H9 (cell line): ENCODE measurements around the gene KRT3. TPM values are rescaled to one million over a fixed set of nuclear protein-coding genes. Genes with fewer than 3 reads are reported as not detected.

Experiments used
- DNase-seq: peaks from one replicate; pipeline ENCODE4 v3.0.0-alpha.2; 2017
- H2AFZ ChIP-seq: one replicate; pipeline ENCODE4 v1.6.1; 2013; ENCODE audit warnings: mild to moderate bottlenecking, low read length, control low read depth, moderate library complexity
- H2AK5ac ChIP-seq: 2 replicates; pipeline ENCODE4 v1.6.1; 2013; ENCODE audit warnings: low read length, control low read depth, mixed read lengths; ENCODE audit not compliant: insufficient read length
- H2BK120ac ChIP-seq: one replicate; pipeline ENCODE4 v1.6.1; 2013; ENCODE audit warnings: low read depth, mild to moderate bottlenecking, low read length, control low read depth, inconsistent platforms; ENCODE audit not compliant: poor library complexity, severe bottlenecking
- H2BK12ac ChIP-seq: 2 replicates; pipeline ENCODE4 v1.6.1; 2013; ENCODE audit warnings: low read length, control low read depth, mixed read lengths, low read depth; ENCODE audit not compliant: insufficient read length
- H2BK15ac ChIP-seq: 2 replicates; pipeline ENCODE4 v1.6.1; 2013; ENCODE audit warnings: low read depth, low read length, control low read depth
- H2BK20ac ChIP-seq: one replicate; pipeline ENCODE4 v1.6.1; 2013; ENCODE audit warnings: low read depth, mild to moderate bottlenecking, low read length, control low read depth, inconsistent platforms; ENCODE audit not compliant: poor library complexity, severe bottlenecking
- H2BK5ac ChIP-seq: 2 replicates; pipeline ENCODE4 v1.6.1; 2013; ENCODE audit warnings: low read length, control low read depth, mixed read lengths; ENCODE audit not compliant: insufficient read length
- H3K14ac ChIP-seq: 2 replicates; pipeline ENCODE4 v1.6.1; 2013; ENCODE audit warnings: low read length, control low read depth; ENCODE audit not compliant: insufficient read depth
- H3K18ac ChIP-seq: 2 replicates; pipeline ENCODE4 v1.6.1; 2013; ENCODE audit warnings: low read depth, mild to moderate bottlenecking, mixed read lengths, low read length, control low read depth; ENCODE audit not compliant: insufficient read length
- H3K23ac ChIP-seq: 2 replicates; pipeline ENCODE4 v1.6.1; 2013; ENCODE audit warnings: low read length, control low read depth, mixed read lengths, low read depth; ENCODE audit not compliant: insufficient read length
- H3K23me2 ChIP-seq: 2 replicates; pipeline ENCODE4 v1.6.1; 2013; ENCODE audit warnings: low read depth, mild to moderate bottlenecking, mixed read lengths, low read length, control low read depth; ENCODE audit not compliant: insufficient read length, poor library complexity, severe bottlenecking
- H3K27ac ChIP-seq: 2 replicates; pipeline ENCODE4 v1.5.1; 2013; ENCODE audit warnings: low read length, control low read depth, mixed read lengths, low read depth; ENCODE audit not compliant: insufficient read length
- H3K27me3 ChIP-seq: 2 replicates; pipeline ENCODE4 v1.6.1; 2013; ENCODE audit warnings: low read length, control low read depth, inconsistent platforms; ENCODE audit not compliant: insufficient read depth
- H3K4ac ChIP-seq: 2 replicates; pipeline ENCODE4 v1.6.1; 2013; ENCODE audit warnings: low read depth, mild to moderate bottlenecking, control low read depth, inconsistent platforms, low read length, moderate library complexity
- H3K4me1 ChIP-seq: 2 replicates; pipeline ENCODE4 v1.6.1; 2013; ENCODE audit warnings: low read length, control low read depth, inconsistent platforms; ENCODE audit not compliant: insufficient read depth
- H3K4me2 ChIP-seq: 2 replicates; pipeline ENCODE4 v1.6.1; 2013; ENCODE audit warnings: low read length, control low read depth, mixed read lengths; ENCODE audit not compliant: insufficient read length, insufficient read depth
- H3K56ac ChIP-seq: 2 replicates; pipeline ENCODE4 v1.6.1; 2013; ENCODE audit warnings: low read depth, mild to moderate bottlenecking, mixed read lengths, low read length, control low read depth; ENCODE audit not compliant: insufficient read length
- H3K79me1 ChIP-seq: 2 replicates; pipeline ENCODE4 v1.6.1; 2013; ENCODE audit warnings: low read depth, mild to moderate bottlenecking, moderate library complexity, low read length, control low read depth, inconsistent platforms; ENCODE audit not compliant: insufficient read depth, poor library complexity, severe bottlenecking
- H3K79me2 ChIP-seq: 2 replicates; pipeline ENCODE4 v1.6.1; 2013; ENCODE audit warnings: low read length, control low read depth, inconsistent platforms; ENCODE audit not compliant: insufficient read depth
- H3K9ac ChIP-seq: 2 replicates; pipeline ENCODE4 v1.6.1; 2013; ENCODE audit warnings: low read length, control low read depth, mixed read lengths; ENCODE audit not compliant: insufficient read length; ENCODE audit errors: extremely low read depth
- H3K9me3 ChIP-seq: one replicate; pipeline ENCODE4 v1.6.1; 2013; ENCODE audit warnings: low read depth, low read length, inconsistent platforms; ENCODE audit not compliant: control insufficient read depth
- H3T11ph ChIP-seq: one replicate; pipeline ENCODE4 v1.6.1; 2013; ENCODE audit warnings: mild to moderate bottlenecking, low read length, control low read depth, inconsistent platforms
- H4K20me1 ChIP-seq: one replicate; pipeline ENCODE4 v1.6.1; 2013; ENCODE audit not compliant: control insufficient read depth, insufficient read length, insufficient read depth
- H4K5ac ChIP-seq: 2 replicates; pipeline ENCODE4 v1.6.1; 2013; ENCODE audit warnings: low read depth, mild to moderate bottlenecking, mixed read lengths, low read length, control low read depth; ENCODE audit not compliant: insufficient read length
- H4K8ac ChIP-seq: replicated peaks from 2 replicates; pipeline ENCODE4 v1.6.1; 2013; ENCODE audit warnings: low read length, control low read depth, mixed read lengths, low read depth; ENCODE audit not compliant: insufficient read length
- H4K91ac ChIP-seq: 2 replicates; pipeline ENCODE4 v1.6.1; 2013; ENCODE audit warnings: low read depth, mild to moderate bottlenecking, moderate library complexity, mixed read lengths, low read length, control low read depth; ENCODE audit not compliant: insufficient read length
- H3K27ac Mint-ChIP-seq, 3 experiments: 2 replicates in 2 of 3; 3 replicates in 1 of 3; pipeline ENCODE4 v1.8.0; 2020 to 2021; ENCODE audit warnings: mixed read lengths in 3 of 3, mild to moderate bottlenecking in 1 of 3, moderate library complexity in 1 of 3
- H3K27me3 Mint-ChIP-seq: 2 replicates; pipeline ENCODE4 v1.8.0; 2021; ENCODE audit warnings: low read depth, mild to moderate bottlenecking, moderate library complexity, mixed read lengths
- H3K36me3 Mint-ChIP-seq, 3 experiments: 2 replicates in 2 of 3; 3 replicates in 1 of 3; pipeline ENCODE4 v1.8.0; 2020 to 2021; ENCODE audit warnings: low read depth in 3 of 3, mixed read lengths in 3 of 3; ENCODE audit not compliant: insufficient read depth in 1 of 3
- H3K4me1 Mint-ChIP-seq, 2 experiments: 2 replicates each; pipeline ENCODE4 v1.8.0; 2020; ENCODE audit warnings: mixed read lengths in 2 of 2
- H3K4me3 Mint-ChIP-seq, 2 experiments: 2 replicates in 1 of 2; 3 replicates in 1 of 2; pipeline ENCODE4 v1.8.0; 2020 to 2021; ENCODE audit warnings: mild to moderate bottlenecking in 2 of 2, mixed read lengths in 2 of 2, moderate library complexity in 1 of 2
- H3K9me3 Mint-ChIP-seq, 2 experiments: 2 replicates in 1 of 2; 3 replicates in 1 of 2; pipeline ENCODE4 v1.8.0; 2020; ENCODE audit warnings: mild to moderate bottlenecking in 2 of 2, mixed read lengths in 2 of 2, moderate library complexity in 1 of 2
- WGBS: extraction: QIAGEN DNeasy Blood & Tissue Kit; methylation state at CpG from one replicate; pipeline ENCODE4 v1.1.7; 2013; ENCODE audit warnings: missing lambda C conversion rate, low lambda C conversion rate, mixed read lengths; ENCODE audit not compliant: insufficient read length; ENCODE audit errors: extremely low coverage; 5-methylcytosine and 5-hydroxymethylcytosine counted together
- total RNA-seq: library from RNA; stranded (reverse); gene quantifications from 2 replicates; pipeline ENCODE4 v1.2.1, GENCODE V29; 2021
- TF ChIP-seq, protein P1 (sequence below): fragments of 200-600 bp; sonication (generic); conservative IDR thresholded peaks from 3 replicates; pipeline ENCODE4 v1.8.0; 2021; ENCODE audit warnings: antibody characterized with exemption, mild to moderate bottlenecking

KRT3 gene
- total RNA-seq, 1 experiment from 2014 or later, result not detected

DNA sequence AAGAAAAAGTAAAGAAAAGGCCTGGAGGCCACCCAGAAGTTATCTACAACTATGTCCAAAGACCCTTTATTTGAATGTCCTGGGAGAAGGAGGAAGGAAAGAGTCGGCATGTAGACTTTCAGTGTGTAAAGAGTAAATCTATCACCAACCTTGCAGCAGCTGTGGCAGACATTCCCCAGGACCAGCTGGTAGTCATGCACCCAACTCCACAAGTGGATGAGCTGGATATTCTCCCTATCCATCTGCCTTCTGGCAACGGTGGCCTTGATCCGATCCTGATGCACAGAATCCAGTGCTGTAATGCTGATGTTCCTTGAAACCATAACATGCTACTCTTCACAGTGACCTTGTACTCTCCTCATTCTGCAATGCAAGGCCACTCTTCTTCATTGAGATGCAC is 46.1 kb downstream of the KRT3 start:
- Histone ChIP-seq H3K18ac (no peak overlapping the region), H3K23ac (no peak overlapping the region), H4K91ac (no peak overlapping the region), H2AK5ac (no peak overlapping the region), H3K9me3 (no peaks in the 10 kb centered on the region), H3K14ac (no peak overlapping the region), H4K8ac (no peak overlapping the region), H3K4me2 (no peak overlapping the region), H3T11ph (no peak overlapping the region), H3K23me2 (no peaks in the 10 kb centered on the region), H3K4me1 (no peaks in the 10 kb centered on the region), H2AFZ (no peak overlapping the region), H4K5ac (no peak overlapping the region), H2BK20ac (no peak overlapping the region), H3K27me3 (no peaks in the 10 kb centered on the region), H2BK12ac (no peak overlapping the region), H2BK15ac (no peak overlapping the region), H3K79me1 (no peaks in the 10 kb centered on the region), H3K56ac (no peak overlapping the region), H3K4ac (no peak overlapping the region), H3K79me2 (no peaks in the 10 kb centered on the region), H2BK120ac (no peak overlapping the region), H4K20me1 (no peaks in the 10 kb centered on the region), H3K27ac (no peak overlapping the region), H2BK5ac (no peak overlapping the region), H3K9ac (no peak overlapping the region)
- H3K27ac Mint-ChIP-seq, result no peak overlapping the region
- H3K36me3 Mint-ChIP-seq, result no peaks in the 10 kb centered on the region
- no peak for DNase-seq
- H3K9me3 Mint-ChIP-seq, result no peaks in the 10 kb centered on the region
- no CpG with 5 or more reads among the region's 3 CpGs for WGBS
- H3K4me1 Mint-ChIP-seq, result no peaks in the 10 kb centered on the region
- peaks cover 72% of the 10 kb centered on the region for H3K27me3 Mint-ChIP-seq
- no peak overlapping the region for H3K4me3 Mint-ChIP-seq
- TF ChIP-seq, protein P1, sequence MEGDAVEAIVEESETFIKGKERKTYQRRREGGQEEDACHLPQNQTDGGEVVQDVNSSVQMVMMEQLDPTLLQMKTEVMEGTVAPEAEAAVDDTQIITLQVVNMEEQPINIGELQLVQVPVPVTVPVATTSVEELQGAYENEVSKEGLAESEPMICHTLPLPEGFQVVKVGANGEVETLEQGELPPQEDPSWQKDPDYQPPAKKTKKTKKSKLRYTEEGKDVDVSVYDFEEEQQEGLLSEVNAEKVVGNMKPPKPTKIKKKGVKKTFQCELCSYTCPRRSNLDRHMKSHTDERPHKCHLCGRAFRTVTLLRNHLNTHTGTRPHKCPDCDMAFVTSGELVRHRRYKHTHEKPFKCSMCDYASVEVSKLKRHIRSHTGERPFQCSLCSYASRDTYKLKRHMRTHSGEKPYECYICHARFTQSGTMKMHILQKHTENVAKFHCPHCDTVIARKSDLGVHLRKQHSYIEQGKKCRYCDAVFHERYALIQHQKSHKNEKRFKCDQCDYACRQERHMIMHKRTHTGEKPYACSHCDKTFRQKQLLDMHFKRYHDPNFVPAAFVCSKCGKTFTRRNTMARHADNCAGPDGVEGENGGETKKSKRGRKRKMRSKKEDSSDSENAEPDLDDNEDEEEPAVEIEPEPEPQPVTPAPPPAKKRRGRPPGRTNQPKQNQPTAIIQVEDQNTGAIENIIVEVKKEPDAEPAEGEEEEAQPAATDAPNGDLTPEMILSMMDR, result no peak
